Measurements from ENCODE around the gene CCL20.

CCL20 gene

GRCh38 chr2:227822416-227823003 is 8.9 kb downstream of the CCL20 start:
- H3K4me3 ChIP-seq (ENCODE audit: control insufficient read depth, low read depth, low read length) = no peak overlapping the region
- DNase-seq (ENCODE audit: low read depth) = no peak
- TF ChIP-seq CTCF (IDR thresholded peaks at IDR 0.05; ENCODE audit: control insufficient read depth, insufficient read depth, low read depth, low read length, missing control alignments) = no peak

GRCh38 chr2:227823922-227824321 is 10.3 kb downstream of the CCL20 start:
- TF ChIP-seq CTCF (IDR thresholded peaks at IDR 0.05; ENCODE audit: control insufficient read depth, insufficient read depth, low read depth, low read length, missing control alignments) = no peak
- no peak overlapping the region for H3K4me3 ChIP-seq (ENCODE audit: control insufficient read depth, low read depth, low read length)
- DNase-seq (ENCODE audit: low read depth) = no peak

GRCh38 chr2:227824711-227825110 is 11.1 kb downstream of the CCL20 start:
- no peak overlapping the region for H3K4me3 ChIP-seq (ENCODE audit: control insufficient read depth, low read depth, low read length)
- no peak for TF ChIP-seq CTCF (IDR thresholded peaks at IDR 0.05; ENCODE audit: control insufficient read depth, insufficient read depth, low read depth, low read length, missing control alignments)
- DNase-seq (ENCODE audit: low read depth) = no peak

GRCh38 chr2:227826019-227826521 is 12.4 kb downstream of the CCL20 start:
- H3K4me3 ChIP-seq (ENCODE audit: control insufficient read depth, low read depth, low read length) = no peak overlapping the region
- TF ChIP-seq CTCF (IDR thresholded peaks at IDR 0.05; ENCODE audit: control insufficient read depth, insufficient read depth, low read depth, low read length, missing control alignments) = no peak
- DNase-seq (ENCODE audit: low read depth) = no peak

GRCh38 chr2:227826563-227826962 is 12.9 kb downstream of the CCL20 start:
- no peak for TF ChIP-seq CTCF (IDR thresholded peaks at IDR 0.05; ENCODE audit: control insufficient read depth, insufficient read depth, low read depth, low read length, missing control alignments)
- DNase-seq (ENCODE audit: low read depth) = no peak
- no peak overlapping the region for H3K4me3 ChIP-seq (ENCODE audit: control insufficient read depth, low read depth, low read length)

- no peak for DNase-seq (ENCODE audit: low read depth)
- no peak overlapping the region for H3K4me3 ChIP-seq (ENCODE audit: control insufficient read depth, low read depth, low read length)
- no peak for TF ChIP-seq CTCF (IDR thresholded peaks at IDR 0.05; ENCODE audit: control insufficient read depth, insufficient read depth, low read depth, low read length, missing control alignments)
Observed at GRCh38 chr2:227827143-227827542, 13.5 kb downstream of the CCL20 start.

Data from AG09309 (cell line).